ENCODE measurements around the gene MRPL1. TPM values are rescaled to one million over a fixed set of nuclear protein-coding genes. Genes with fewer than 3 reads are reported as not detected.

Gene MRPL1
- polyA plus RNA-seq, 3 donors = 4.0 to 11.8 (median 10.7) TPM

GRCh38 chr4:77996076-77996475, 133.4 kb downstream of the MRPL1 start:
- Mint-ChIP-seq H3K36me3 (no peaks in the 10 kb centered on the region), H3K4me3 (no peak overlapping the region)
- no peak overlapping the region for H3K4me3 ChIP-seq (replicated peaks in 1 of 3; ENCODE audit: low read depth in 2 of 3, low read length in 3 of 3)

GRCh38 chr4:78001531-78001930, 138.9 kb downstream of the MRPL1 start:
- Histone ChIP-seq H2AFZ (ENCODE audit: insufficient read depth, low read depth, low read length, poor library complexity, severe bottlenecking) (no peak overlapping the region), H3K4me2 (replicated peaks; ENCODE audit: extremely low read depth, low read length, poor library complexity, severe bottlenecking) (no peak overlapping the region), H3K4me3 (replicated peaks in 1 of 3; ENCODE audit: low read depth in 2 of 3, low read length in 3 of 3) (no peak overlapping the region), H3K9ac (ENCODE audit: insufficient read depth, low read length, poor library complexity, severe bottlenecking) (no peak overlapping the region), H3K9me3 (replicated peaks in 1 of 2; ENCODE audit: control insufficient read depth in 1 of 2, insufficient read depth in 1 of 2, low read length in 2 of 2) (no peaks in the 10 kb centered on the region), H3K4me1 (ENCODE audit: control insufficient read depth in 1 of 2, insufficient read depth in 2 of 2, low read length in 2 of 2) (no peaks in the 10 kb centered on the region), H3K79me2 (ENCODE audit: insufficient read depth, low read length) (no peaks in the 10 kb centered on the region), H4K20me1 (ENCODE audit: insufficient read depth, low read length) (no peaks in the 10 kb centered on the region), H3K27me3 (ENCODE audit: control insufficient read depth in 2 of 2, insufficient read depth in 2 of 2, low read length in 2 of 2) (no peaks in the 10 kb centered on the region), H3K27ac (ENCODE audit: low read depth in 1 of 2, low read length in 2 of 2) (no peak overlapping the region), H3K36me3 (replicated peaks in 1 of 2; ENCODE audit: control insufficient read depth in 1 of 2, insufficient read depth in 2 of 2, low read length in 2 of 2) (no peaks in the 10 kb centered on the region)
- Mint-ChIP-seq H3K4me1 (peaks cover 5% of the 10 kb centered on the region), H3K27me3 (ENCODE audit: low read depth in 3 of 3) (peaks cover 2 to 3% (median 2%) of the 10 kb centered on the region in 3 donors), H3K27ac (no peak overlapping the region), H3K36me3 (no peaks in the 10 kb centered on the region), H3K4me3 (no peak overlapping the region), H3K9me3 (peaks cover 0 to 3% (median 0%) of the 10 kb centered on the region in 7 donors)
- no CpG with 5 or more reads among the region's 1 CpG for WGBS (ENCODE audit: insufficient coverage)
- no peak for DNase-seq
- intact Hi-C loops (cut with micrococcal nuclease) = no loop called here
- no peak for TF ChIP-seq CTCF (IDR thresholded peaks at IDR 0.05)

More at GRCh38 chr4:77996076-77996475, 133.4 kb downstream of the MRPL1 start:
- no peaks in the 10 kb centered on the region for H3K36me3 ChIP-seq (replicated peaks in 1 of 2; ENCODE audit: control insufficient read depth in 1 of 2, insufficient read depth in 2 of 2, low read length in 2 of 2)
- no peak for TF ChIP-seq CTCF (IDR thresholded peaks at IDR 0.05)
- intact Hi-C loops (cut with micrococcal nuclease) = no loop called here
- H3K27ac Mint-ChIP-seq = no peak overlapping the region
- H3K27me3 Mint-ChIP-seq (ENCODE audit: low read depth in 3 of 3) = peaks cover 0 to 4% (median 3%) of the 10 kb centered on the region in 3 donors
- WGBS (ENCODE audit: insufficient coverage) = no CpG with 5 or more reads among the region's 3 CpGs
- no peak for DNase-seq
- no peaks in the 10 kb centered on the region for H3K79me2 ChIP-seq (ENCODE audit: insufficient read depth, low read length)
- no peak overlapping the region for H3K9ac ChIP-seq (ENCODE audit: insufficient read depth, low read length, poor library complexity, severe bottlenecking)
- H3K4me1 ChIP-seq (ENCODE audit: control insufficient read depth in 1 of 2, insufficient read depth in 2 of 2, low read length in 2 of 2) = no peaks in the 10 kb centered on the region
- no peaks in the 10 kb centered on the region for H3K9me3 ChIP-seq (replicated peaks in 1 of 2; ENCODE audit: control insufficient read depth in 1 of 2, insufficient read depth in 1 of 2, low read length in 2 of 2)
- H3K4me2 ChIP-seq (replicated peaks; ENCODE audit: extremely low read depth, low read length, poor library complexity, severe bottlenecking) = no peak overlapping the region
- peaks cover 0 to 3% (median 0%) of the 10 kb centered on the region in 7 donors for H3K9me3 Mint-ChIP-seq
- no peaks in the 10 kb centered on the region for H3K27me3 ChIP-seq (ENCODE audit: control insufficient read depth in 2 of 2, insufficient read depth in 2 of 2, low read length in 2 of 2)
- no peaks in the 10 kb centered on the region for H3K4me1 Mint-ChIP-seq
- no peak overlapping the region for H3K27ac ChIP-seq (ENCODE audit: low read depth in 1 of 2, low read length in 2 of 2)
- no peaks in the 10 kb centered on the region for H4K20me1 ChIP-seq (ENCODE audit: insufficient read depth, low read length)
- H2AFZ ChIP-seq (ENCODE audit: insufficient read depth, low read depth, low read length, poor library complexity, severe bottlenecking) = no peak overlapping the region

All from CD14-positive monocyte (primary cell).